Measurements from ENCODE around the gene LPP.

Gene LPP

DNA sequence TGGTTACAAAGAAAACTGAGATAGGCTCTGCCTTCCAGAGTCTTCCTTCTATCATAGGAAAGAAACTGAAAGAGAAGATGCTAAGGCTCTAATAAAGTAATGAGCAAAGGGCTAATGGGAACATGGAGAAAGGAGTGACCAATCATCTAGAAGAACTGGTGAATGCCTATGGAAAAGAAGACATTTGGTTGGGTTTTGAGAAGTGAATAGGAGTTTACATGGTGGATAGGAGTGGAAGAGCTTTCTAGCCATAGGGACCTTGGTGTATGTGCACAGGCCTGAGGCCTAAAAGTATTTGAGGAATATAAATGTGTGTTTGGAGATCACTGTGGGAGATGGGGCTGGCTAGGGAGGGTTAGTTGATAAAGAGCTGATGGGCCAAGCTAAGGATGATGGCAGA, 6.8 kb downstream of the LPP start:
- in situ Hi-C loops (cut with HindIII; ENCODE audit: low sequenced_read_pairs) = no loop called here
- H3K4me3 ChIP-seq (ENCODE audit: low read depth, low read length) = no peak overlapping the region
- no peak for DNase-seq (ENCODE audit: low read depth)
- TF ChIP-seq CTCF (IDR thresholded peaks at IDR 0.05; ENCODE audit: low read depth, low read length, missing control alignments) = no peak

- H3K4me3 ChIP-seq (ENCODE audit: low read depth, low read length) = no peak overlapping the region
- no peak for DNase-seq (ENCODE audit: low read depth)
Measured at GRCh38 chr3:188164248-188164687, 10.3 kb downstream of the LPP start.

GRCh38 chr3:188165596-188165995, 11.6 kb downstream of the LPP start:
- no peak for TF ChIP-seq CTCF (IDR thresholded peaks at IDR 0.05; ENCODE audit: low read depth, low read length, missing control alignments)
- in situ Hi-C loops (cut with HindIII; ENCODE audit: low sequenced_read_pairs) = no loop called here
- no peak for DNase-seq (ENCODE audit: low read depth)
- no peak overlapping the region for H3K4me3 ChIP-seq (ENCODE audit: low read depth, low read length)

More at GRCh38 chr3:188164248-188164687, 10.3 kb downstream of the LPP start:
- TF ChIP-seq CTCF (IDR thresholded peaks at IDR 0.05; ENCODE audit: low read depth, low read length, missing control alignments) = no peak
- in situ Hi-C loops (cut with HindIII; ENCODE audit: low sequenced_read_pairs) = no loop called here

DNA sequence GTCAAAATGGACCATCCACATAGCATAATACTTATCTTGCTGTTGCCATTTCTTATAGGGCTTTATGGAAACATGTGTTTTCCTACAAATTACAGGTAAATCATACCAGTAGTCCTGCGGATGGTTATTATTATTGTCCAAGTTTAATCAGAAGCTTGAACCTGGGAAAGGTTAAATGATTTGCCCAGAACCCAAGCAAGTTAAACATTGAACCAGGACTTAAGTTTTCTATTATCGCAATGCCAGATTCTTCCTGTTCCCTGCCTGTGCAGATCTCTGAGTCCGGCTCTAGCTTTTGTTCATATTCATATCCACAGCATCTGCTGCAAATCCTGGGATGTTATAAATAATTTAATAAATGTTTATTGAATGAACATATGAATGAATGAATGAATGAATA, 12.5 kb downstream of the LPP start:
- no peak for TF ChIP-seq CTCF (IDR thresholded peaks at IDR 0.05; ENCODE audit: low read depth, low read length, missing control alignments)
- no peak for DNase-seq (ENCODE audit: low read depth)
- no peak overlapping the region for H3K4me3 ChIP-seq (ENCODE audit: low read depth, low read length)
- in situ Hi-C loops (cut with HindIII; ENCODE audit: low sequenced_read_pairs) = no loop called here

- DNase-seq (ENCODE audit: low read depth) = no peak
- TF ChIP-seq CTCF (IDR thresholded peaks at IDR 0.05; ENCODE audit: low read depth, low read length, missing control alignments) = no peak
- H3K4me3 ChIP-seq (ENCODE audit: low read depth, low read length) = no peak overlapping the region
- in situ Hi-C loops (cut with HindIII; ENCODE audit: low sequenced_read_pairs) = no loop called here
Measured at GRCh38 chr3:188168186-188168585, 14.2 kb downstream of the LPP start.

DNA sequence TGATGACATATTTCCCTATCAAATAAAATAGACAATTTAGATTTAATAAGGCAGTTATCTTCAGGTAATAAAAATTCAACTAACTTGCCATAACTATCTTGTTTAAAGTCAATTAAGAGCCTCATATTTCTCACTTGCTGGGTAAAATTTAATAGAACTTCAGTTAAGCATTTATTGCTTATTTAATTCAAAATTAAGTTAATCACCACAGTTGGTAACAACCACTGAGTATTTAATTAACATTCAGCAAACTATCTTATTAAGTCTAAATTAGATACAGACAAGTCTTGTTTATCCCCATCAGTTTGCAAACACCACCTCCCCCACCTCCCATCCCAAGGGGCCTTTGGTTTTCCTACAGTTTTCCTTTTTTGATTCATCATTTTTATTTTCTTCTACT, 14.7 kb downstream of the LPP start:
- no peak for DNase-seq (ENCODE audit: low read depth)
- TF ChIP-seq CTCF (IDR thresholded peaks at IDR 0.05; ENCODE audit: low read depth, low read length, missing control alignments) = no peak
- H3K4me3 ChIP-seq (ENCODE audit: low read depth, low read length) = no peak overlapping the region
- in situ Hi-C loops (cut with HindIII; ENCODE audit: low sequenced_read_pairs) = no loop called here
